HG02678 (cell line): ENCODE results near the gene CKAP2.
A peak's percentile ranks its signal among the peaks of the same experiment; 100 is the strongest.
"Not testable (repeated sequence)": the region's sequence is repeated elsewhere in the genome, so short reads cannot be mapped to it uniquely, and the experiment has no call there.

Experiments
- ATAC-seq: cut with Tn5 transposase; IDR thresholded peaks from one replicate; pipeline ENCODE4 v1.9.1; 2021; ENCODE audit warnings: mild to moderate bottlenecking, moderate library complexity; ENCODE audit not compliant: unreplicated experiment

Gene CKAP2

GRCh38 chr13:52450793-52451116 is 4.5 kb upstream of the CKAP2 start:
- no peak for ATAC-seq

GRCh38 chr13:52451135-52451804 is 4.0 kb upstream of the CKAP2 start:
- no peak for ATAC-seq

GRCh38 chr13:52452470-52452869 is 2.8 kb upstream of the CKAP2 start:
- no peak for ATAC-seq

- peak; percentile 32 for ATAC-seq
Measured at GRCh38 chr13:52454459-52454819, 839 bp upstream of the CKAP2 start.

GRCh38 chr13:52455677-52456041 is 381 bp downstream of the CKAP2 start:
- ATAC-seq: peak; percentile 31

- no peak for ATAC-seq
Measured at GRCh38 chr13:52459668-52460067, 4.4 kb downstream of the CKAP2 start.

- no peak for ATAC-seq
Measured at GRCh38 chr13:52461265-52461664, 6.0 kb downstream of the CKAP2 start.

GRCh38 chr13:52463526-52463925 is 8.2 kb downstream of the CKAP2 start:
- ATAC-seq: no peak

GRCh38 chr13:52468487-52468886 is 13.2 kb downstream of the CKAP2 start:
- not testable (repeated sequence) for ATAC-seq

- ATAC-seq: not testable (repeated sequence)
Measured at GRCh38 chr13:52480677-52481428, 25.6 kb downstream of the CKAP2 start.

GRCh38 chr13:52487078-52487477 is 31.8 kb downstream of the CKAP2 start:
- ATAC-seq: not testable (repeated sequence)

- not testable (repeated sequence) for ATAC-seq
Measured at GRCh38 chr13:52488763-52489162, 33.5 kb downstream of the CKAP2 start.

GRCh38 chr13:52491015-52491414 is 35.7 kb downstream of the CKAP2 start:
- not testable (repeated sequence) for ATAC-seq

- ATAC-seq: not testable (repeated sequence)
Measured at GRCh38 chr13:52494241-52494640, 39.0 kb downstream of the CKAP2 start.

- peak; percentile 67 for ATAC-seq
Measured at GRCh38 chr13:52497979-52498378, 42.7 kb downstream of the CKAP2 start.

- ATAC-seq: not testable (repeated sequence)
Measured at GRCh38 chr13:52502277-52502676, 47.0 kb downstream of the CKAP2 start.

- not testable (repeated sequence) for ATAC-seq
Measured at GRCh38 chr13:52505843-52506242, 50.6 kb downstream of the CKAP2 start.

- not testable (repeated sequence) for ATAC-seq
Measured at GRCh38 chr13:52509532-52509931, 54.3 kb downstream of the CKAP2 start.

- ATAC-seq: not testable (repeated sequence)
Measured at GRCh38 chr13:52510221-52510797, 55.0 kb downstream of the CKAP2 start.

GRCh38 chr13:52511598-52511997 is 56.3 kb downstream of the CKAP2 start:
- ATAC-seq: not testable (repeated sequence)

GRCh38 chr13:52513957-52514596 is 58.8 kb downstream of the CKAP2 start:
- ATAC-seq: not testable (repeated sequence)

GRCh38 chr13:52523323-52523722 is 68.0 kb downstream of the CKAP2 start:
- ATAC-seq: not testable (repeated sequence)
